ENCODE results near the gene GAS2L1.

GAS2L1 gene

DNA sequence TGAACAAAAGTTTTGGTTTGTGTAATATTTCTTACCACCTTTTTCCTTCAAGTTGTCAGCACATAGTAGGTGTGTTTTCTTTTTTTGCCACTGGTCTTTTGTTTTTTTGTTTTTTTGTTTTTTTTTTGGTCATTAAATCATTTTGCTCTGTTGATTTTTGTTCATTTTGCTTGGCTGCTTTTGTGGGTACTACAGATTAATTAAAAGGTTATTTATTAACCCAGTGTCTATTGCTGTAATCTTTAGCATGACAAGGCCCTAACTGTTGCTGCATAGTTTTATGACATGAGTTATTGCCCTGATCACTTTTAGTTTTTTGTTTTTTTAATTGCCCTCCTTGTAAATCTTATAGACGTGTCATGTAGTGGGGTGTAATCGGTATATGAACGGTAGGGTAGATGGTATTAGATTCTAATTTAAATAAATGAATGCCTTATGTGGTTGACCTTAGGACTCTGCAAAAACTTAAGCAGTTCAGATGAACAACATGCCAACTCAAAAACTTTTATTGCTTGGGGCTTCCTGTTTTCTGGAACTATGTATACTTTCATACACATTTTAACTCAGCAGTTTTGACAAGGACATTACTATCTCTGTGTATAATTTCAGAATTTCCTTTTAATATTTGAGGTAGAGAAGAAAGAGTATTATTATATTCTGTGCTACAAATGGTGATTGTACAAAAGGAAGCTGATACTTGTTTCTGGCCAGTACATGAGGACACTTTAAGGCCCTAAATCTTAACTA, 30.5 kb upstream of the GAS2L1 start:
- no peak for DNase-seq

DNA sequence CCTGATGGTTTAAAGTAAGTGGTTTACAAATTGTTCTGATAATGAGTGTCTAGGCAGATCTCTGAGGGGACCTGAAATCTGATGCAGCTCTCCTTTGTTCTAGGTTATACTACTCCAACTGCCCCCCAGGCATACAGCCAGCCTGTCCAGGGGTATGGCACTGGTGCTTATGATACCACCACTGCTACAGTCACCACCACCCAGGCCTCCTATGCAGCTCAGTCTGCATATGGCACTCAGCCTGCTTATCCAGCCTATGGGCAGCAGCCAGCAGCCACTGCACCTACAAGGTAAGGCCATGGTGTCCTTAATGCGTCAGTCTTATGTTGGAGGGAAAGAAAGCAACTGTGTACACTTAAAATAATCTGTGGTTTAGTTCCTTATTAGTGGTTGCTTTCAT, 28.5 kb upstream of the GAS2L1 start:
- peak; percentile 44 for DNase-seq

DNA sequence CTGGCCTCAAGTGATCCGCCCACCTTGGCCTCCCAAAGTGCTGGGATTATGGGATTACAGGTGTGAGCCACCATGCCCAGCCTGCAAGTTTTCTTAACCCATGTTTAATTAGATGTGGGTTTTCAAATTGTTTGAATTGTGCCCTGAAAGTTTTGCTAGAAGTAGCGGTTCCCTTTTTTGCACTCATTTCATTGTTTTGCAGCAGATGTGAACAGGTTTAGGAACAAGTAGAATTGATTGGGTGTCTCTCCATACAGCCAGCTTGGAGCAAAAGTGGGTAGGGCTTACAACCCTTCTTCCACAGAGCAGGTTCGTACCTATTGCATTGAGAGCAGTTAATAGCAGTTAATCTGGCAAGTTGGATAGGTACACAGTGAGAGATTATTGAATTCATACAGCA, 22.3 kb upstream of the GAS2L1 start:
- no peak for DNase-seq

DNA sequence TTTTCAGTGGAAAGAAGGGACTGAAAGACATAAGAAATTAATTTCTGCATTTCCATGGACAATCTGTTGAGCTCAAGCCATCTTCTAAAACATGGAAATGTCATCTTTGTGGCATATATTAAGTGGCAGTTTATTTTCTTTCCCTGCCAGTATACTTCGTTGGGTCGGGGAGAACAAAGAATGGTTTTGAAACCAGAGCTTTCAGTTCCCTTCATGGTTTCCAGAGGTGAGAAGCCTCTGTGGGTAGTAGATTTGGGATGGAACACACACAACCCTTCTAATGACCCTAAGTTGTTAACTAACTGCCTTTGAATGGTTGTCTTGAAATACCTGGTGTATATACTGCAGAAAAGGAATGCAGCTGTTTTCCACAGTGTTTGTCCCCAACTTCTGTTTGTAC, 17.6 kb upstream of the GAS2L1 start:
- DNase-seq, result no peak

DNA sequence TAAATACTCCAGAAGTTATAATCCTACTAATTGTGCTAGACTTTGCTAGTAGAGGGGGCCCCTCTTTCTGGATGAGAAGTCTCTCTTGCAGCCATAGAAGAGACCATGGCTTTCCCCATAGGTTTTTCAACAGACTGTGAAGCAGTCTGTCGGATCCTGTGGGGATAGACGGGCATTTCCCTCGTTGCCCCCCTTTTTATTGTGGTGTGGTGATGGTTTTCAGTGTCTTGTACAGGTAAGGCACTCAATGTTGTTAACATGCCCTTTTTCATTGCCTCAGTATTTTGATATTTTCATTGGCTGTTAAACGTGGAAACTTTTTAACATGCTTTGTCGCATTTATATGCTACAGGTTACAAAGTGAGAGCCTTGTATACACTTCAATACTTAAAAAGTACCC, 16.4 kb upstream of the GAS2L1 start:
- no peak for DNase-seq

DNA sequence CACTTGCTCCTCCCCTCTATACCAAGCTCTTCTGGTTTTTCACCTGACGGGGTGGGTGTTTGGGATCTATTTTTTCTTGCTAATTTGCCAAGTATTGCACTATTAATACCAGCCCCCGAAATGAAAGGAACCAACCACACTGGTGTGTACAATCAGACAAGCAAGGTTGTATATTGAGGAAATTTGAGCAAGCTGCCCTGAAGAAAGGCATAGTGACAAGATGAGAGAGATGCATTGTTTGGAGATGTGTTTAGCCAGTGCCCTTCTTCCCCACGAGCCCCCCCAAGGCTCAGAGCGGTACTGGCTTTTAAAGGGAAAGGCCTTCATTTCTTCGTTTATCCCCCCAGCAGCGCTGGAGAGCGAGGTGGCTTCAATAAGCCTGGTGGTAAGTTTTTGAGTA, 15.2 kb upstream of the GAS2L1 start:
- DNase-seq, result no peak

DNA sequence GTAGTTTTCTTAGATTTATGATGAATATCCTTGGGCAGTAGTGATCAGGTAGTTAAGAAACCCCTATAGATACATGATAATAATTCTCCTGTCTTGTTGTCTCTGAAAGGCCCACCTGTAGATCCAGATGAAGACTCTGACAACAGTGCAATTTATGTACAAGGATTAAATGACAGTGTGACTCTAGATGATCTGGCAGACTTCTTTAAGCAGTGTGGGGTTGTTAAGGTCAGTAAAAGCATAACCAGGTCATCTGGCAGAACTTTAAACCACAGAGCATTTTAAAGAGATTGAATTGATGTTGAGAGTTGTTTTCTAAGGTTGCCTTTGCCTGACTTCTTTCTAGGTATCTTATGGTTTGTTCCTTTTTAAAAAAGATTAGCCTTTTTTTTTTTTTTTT, 14.1 kb upstream of the GAS2L1 start:
- DNase-seq, result no peak

DNA sequence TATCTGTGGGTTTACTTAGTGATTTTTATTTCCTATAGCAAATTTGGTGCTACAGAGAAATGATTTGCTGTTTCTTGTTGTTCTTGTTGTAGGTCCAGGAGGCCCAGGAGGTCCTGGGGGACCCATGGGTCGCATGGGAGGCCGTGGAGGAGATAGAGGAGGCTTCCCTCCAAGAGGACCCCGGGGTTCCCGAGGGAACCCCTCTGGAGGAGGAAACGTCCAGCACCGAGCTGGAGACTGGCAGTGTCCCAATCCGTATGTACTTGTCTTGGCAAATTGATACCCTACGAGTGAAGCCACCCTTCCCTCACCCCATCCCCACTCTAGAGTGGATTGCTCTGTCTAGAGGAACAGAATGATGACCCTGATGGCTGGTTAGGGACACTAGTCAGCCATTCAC, 7.8 kb upstream of the GAS2L1 start:
- DNase-seq, result peak; percentile 44

DNA sequence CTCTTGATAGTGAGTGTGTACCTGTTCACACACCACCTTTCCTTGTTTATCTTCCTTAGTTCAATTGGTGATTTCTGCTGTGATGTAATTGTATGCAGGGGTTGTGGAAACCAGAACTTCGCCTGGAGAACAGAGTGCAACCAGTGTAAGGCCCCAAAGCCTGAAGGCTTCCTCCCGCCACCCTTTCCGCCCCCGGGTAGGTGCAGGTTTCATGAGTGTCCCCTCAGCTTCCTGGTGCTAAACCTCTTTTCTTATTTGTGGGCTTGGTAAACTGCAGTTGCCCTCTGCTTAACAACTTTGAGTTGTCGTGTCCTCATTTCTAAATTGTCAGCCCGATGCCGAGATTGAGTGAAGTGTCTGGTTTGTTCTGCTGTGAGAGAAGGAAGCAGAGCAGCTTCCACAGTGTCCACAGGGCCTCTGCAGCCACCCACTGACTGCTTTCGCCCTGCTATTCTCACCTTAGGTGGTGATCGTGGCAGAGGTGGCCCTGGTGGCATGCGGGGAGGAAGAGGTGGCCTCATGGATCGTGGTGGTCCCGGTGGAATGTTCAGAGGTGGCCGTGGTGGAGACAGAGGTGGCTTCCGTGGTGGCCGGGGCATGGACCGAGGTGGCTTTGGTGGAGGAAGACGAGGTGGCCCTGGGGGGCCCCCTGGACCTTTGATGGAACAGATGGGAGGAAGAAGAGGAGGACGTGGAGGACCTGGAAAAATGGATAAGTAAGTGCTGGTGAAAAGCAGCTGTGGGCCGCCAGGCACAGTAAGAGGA, 7.1 kb upstream of the GAS2L1 start:
- DNase-seq, result peak; percentile 51

DNA sequence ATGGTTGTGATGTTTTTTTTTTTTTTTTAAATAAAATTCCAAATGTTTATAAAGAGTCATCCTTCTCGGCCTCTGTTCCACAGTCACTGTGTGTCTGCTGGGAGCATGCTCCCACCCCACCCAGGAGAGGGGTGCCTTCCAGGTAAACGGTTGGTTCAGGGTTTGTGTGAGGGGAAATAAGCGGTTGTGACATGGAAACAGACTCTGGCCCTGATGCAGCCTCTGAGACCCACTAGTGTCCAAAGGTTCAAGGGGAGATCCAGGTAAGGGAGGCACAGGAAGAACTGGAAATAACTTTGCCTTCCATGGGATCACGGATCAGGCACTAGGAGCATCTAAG, 6.0 kb upstream of the GAS2L1 start:
- DNase-seq, result peak; percentile 51

DNA sequence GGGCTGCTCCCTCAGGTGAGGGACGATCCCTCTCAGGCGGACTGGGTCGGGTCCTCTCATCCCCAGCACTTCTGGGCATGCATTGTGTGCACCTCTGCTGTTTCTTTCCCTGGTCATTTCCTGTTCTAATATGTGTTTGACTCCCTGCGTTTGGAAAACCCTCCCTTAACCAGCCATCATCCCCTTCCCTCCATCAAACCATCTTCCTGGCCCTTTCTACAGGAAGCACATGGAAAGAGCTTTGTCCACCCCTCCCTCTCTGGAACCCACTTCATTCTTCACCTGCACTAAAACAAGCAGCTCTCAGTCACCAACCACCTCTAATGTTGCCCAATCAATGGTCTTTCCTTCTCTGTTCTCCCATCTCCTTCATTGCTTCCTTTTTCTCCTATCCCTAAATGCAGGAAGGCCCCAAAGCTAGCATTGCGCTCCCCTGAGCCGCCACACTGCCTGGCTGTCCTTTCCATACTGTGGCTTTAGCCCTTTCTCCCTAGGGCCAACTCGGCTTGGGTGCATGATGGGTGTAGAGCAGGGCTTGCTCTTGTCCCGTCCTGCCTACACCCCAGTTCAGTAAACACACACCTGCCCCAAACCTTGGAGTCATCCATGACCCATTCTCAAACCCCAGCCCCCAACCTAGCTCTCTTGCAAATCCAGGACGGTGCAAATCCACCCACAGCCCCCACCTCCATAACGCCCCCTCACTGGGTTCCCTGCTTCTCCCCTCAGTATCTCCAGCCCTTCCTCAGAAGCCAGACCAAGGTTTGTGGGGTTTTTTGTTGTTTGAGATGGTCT, 5.4 kb upstream of the GAS2L1 start:
- no peak for DNase-seq

DNA sequence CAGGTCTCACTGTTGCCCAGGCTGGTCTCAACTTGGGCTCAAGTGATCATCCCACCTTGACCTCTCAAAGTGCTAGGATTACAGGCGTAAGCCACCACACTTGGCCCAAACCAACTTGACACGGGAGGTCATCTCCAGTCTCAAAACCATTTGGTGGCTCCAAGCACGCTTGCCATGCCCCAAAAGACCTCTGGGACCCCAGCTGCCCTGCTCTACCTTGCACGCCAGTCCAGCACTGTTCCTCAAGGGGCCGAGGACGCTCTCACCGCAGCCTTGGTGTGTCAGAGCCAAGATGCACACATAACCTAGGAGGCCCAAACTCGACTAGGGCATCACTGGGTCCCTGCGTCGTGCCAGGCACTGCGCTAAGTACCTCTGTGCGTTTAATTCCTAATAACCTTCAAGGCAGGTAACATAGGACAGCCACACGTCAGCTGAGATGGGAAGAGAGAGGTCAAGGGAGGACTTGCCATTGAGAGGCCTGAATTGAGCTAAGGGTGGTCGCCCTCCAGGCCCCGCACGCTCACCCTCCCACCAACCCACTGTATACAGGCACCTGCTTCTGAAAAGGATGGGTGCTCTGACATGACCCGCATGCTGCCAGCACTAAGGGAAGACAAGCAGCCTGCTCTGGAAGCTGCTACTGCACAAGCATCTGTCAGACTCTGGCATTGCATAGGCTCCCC, 4.6 kb upstream of the GAS2L1 start:
- no peak for DNase-seq

DNA sequence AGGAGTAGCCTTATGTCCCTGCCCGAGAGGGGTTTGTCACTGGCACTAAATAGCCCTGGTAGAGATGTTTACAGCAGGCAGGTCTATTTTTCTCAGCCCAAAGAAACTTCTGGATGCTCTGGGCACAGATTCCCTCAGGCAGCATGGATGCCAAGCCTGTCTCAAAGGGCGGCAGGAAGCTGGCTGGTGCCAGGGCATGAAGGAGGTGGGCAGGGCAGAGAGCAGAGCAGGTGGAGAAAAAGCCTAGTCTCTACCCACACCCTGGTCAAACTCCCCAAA, 4.1 kb upstream of the GAS2L1 start:
- no peak for DNase-seq

DNA sequence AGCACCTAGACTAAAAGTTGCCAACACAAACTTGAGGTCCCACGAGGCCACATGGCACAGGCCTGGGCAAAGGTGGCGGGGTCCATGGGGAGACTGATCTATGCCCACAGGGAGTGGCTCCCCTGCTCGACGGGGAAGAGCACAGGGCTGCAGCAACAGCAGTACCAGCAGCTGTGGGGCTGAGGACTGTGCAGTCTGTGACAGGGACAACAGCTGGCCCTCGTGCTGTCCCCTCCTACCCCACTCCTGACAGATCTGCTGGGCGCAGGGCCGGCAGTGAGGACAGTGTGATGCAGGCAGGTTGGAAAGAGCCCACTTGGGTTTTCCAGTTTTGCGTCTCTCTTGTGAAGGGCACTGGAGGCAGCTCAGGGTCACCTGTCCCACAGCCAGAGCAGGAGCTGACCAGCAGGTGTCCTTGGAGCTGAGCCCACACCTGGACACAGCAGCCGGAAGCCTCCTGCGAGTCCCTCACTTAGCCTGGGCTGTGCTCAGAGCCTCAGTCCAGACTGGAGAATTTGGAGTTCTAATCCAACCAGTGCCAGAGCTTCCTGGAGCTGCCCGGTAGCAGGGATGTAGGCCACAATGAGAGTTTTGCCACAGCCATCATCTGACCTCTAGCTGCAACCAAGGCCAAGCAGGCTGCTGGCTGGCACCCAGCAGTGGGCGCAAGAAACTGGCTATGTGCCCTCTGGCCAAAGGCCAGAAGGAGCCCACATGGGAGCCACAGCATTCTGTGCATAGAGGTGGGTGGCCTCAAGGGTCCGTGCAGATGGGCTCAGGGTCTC, 3.6 kb upstream of the GAS2L1 start:
- DNase-seq, result no peak

DNA sequence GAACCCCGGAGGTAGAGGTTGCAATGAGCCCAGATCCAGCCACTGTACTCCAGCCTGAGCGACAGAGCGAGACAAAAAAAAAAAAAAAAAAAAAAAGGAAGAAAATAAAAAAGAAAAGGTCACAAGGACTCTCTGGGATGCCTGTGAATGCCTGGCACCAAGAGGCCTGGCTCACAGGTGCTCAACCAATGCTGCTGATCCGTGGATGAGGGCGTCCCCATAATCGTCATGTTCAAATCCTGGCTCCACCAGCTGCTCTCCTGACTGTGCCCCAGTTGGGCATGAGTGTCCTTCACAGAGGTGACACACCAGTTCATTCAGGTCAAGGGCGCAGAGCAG, 645 bp upstream of the GAS2L1 start:
- no peak for DNase-seq

DNA sequence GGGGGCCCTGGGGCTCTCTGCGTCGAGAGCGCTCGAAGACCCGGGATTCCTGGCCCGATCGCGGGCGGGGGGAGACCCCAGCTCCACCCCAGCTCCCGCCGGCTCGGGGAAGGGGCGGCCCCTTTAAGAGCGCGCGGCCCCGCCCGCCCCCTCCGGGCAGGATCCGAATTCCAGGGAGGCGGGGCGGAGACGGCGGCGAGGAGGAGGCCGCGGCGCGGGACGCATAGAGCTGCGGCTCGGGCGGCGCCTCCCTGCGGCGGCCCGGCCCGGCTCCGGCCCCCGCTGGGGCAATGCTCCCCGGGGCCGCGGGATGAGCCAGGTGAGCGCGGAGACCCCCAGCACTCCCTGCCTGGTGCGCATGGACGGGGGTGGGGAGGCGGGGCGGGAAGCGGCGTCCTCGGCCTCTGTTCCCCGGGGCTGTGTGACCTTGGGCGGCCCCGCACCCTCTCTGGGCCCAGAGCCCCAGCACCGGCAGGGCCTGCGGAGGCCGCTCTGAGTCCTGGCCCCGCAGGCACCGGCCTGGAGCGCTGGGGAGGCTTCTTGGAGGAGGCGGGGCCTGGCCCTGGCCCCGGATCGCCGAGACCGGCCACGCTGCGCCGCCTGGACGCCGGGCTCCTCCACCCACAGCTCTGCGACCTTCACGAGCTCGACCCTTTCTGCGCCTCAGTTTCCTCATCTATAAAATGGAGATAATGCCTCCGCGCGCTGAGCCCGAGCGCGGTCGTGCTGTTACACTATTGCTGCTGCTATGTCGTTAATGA, 565 bp downstream of the GAS2L1 start:
- DNase-seq, result peak; percentile 64

DNA sequence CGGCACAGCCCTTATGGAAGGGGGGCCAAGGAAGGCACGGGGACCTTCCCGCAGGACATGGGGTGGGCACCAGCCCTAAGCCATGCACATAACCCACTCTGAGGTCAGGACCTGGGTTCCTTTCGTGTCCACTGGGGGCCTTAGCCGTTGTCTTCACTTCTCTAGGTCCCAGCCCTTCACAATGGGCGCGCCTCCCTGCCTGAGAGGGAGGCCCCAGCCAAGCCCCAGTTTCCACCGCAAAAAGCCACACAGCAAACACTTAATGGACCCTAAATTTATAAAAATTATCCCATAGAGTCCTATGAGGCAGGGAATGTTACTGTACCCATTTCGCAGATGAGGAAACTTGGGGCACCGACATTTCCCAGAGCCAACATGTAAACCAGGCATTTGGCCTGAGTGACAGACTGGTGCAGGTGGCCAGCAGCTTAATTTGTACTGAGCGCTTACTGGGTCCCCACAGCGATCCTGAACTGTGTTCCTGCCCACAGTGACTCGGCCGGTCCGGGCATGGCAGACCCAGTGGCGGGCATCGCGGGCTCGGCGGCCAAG, 1.2 kb downstream of the GAS2L1 start:
- no peak for DNase-seq

DNA sequence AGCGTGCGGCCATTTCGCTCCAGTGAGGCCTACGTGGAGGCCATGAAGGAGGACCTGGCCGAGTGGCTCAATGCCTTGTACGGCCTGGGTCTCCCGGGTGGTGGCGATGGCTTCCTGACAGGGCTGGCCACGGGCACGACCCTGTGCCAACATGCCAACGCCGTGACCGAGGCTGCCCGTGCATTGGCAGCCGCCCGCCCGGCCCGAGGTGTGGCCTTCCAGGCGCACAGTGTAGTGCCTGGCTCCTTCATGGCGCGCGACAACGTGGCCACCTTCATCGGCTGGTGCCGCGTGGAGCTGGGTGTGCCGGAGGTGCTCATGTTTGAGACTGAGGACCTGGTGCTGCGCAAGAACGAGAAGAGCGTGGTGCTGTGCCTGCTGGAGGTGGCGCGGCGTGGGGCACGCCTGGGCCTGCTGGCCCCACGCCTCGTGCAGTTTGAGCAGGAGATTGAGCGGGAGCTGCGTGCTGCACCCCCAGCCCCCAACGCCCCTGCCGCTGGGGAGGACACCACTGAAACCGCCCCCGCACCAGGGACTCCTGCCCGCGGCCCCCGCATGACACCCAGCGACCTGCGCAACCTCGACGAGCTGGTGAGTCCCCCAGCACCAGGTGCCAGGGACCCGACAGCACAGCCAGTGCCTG, 1.8 kb downstream of the GAS2L1 start:
- no peak for DNase-seq

DNA sequence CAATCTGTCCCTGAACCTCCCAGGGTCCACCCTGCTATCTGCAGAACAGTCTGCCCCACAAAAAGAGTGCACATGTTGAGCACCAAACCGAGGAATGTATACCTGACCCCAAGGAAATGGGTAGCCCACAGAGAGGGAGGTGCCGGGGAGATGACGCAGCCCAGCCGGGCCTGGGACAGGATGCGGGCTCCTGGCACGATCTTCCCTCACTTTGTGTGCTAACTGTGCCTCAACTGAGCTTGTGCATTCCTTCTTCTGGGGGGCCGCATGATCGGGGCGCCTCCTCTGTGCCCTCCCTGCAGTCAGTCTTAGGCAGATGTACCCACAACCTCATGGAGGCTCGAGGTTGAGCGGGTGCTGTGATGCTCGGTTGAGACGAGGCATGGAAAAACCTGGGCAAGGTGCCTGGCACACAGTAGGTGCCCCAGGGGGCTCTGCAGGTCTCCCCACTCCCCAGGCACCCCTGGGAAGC, 2.4 kb downstream of the GAS2L1 start:
- no peak for DNase-seq

DNA sequence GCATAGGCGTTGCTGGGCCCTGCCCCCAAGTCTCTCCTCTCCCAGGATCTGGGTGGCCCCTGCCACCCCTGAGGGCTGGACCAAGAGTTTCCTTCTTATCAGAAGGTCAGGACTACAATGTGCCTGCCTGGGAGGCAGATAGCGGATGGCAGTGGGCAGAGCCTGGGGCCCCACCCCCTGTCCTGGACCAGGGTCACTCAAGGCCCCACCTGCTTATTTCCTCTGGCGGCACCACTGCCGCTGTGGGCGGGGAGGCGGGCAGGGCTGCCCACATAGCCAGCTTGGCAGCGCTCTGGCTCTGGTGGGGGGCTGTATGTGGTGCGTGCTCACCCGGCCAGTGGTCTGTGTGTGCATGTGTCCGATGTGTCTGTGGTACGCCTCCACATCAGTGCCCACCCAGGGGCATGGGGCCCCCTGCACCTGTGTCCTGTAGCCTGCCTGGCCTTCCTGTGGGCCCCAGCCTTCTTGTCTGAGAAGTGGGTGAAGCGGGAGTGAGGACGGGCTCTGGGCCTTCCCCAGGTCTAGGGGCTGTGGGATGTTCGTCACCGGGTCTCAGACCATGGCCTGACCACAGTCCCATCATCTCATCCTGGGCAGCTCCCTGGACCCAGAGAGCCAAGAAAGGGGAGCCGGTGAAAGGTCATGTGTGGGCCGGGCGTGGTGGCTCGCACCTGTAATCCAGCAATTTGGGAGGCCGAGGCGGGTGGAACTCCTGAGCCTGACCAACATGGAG, 3.0 kb downstream of the GAS2L1 start:
- no peak for DNase-seq
